HG03280 (cell line): ENCODE measurements around the gene DNAH2.

ENCODE experiments used
- ATAC-seq: cut with Tn5 transposase; IDR thresholded peaks from one replicate; pipeline ENCODE4 v1.9.1; 2021; ENCODE audit warnings: mild to moderate bottlenecking, moderate library complexity; ENCODE audit not compliant: unreplicated experiment

The DNAH2 gene

DNA sequence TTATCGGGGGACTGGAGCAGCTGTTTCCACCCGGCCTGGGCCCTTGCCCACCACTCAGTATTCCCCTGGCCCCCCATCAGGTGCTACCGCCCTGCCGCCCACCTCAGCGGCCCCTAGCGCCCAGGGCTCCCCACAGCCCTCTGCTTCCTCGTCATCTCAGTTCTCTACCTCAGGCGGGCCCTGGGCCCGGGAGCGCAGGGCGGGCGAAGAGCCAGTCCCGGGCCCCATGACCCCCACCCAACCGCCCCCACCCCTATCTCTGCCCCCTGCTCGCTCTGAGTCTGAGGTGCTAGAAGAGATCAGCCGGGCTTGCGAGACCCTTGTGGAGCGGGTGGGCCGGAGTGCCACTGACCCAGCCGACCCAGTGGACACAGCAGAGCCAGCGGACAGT is 131.2 kb downstream of the DNAH2 start:
- no peak for ATAC-seq

DNA sequence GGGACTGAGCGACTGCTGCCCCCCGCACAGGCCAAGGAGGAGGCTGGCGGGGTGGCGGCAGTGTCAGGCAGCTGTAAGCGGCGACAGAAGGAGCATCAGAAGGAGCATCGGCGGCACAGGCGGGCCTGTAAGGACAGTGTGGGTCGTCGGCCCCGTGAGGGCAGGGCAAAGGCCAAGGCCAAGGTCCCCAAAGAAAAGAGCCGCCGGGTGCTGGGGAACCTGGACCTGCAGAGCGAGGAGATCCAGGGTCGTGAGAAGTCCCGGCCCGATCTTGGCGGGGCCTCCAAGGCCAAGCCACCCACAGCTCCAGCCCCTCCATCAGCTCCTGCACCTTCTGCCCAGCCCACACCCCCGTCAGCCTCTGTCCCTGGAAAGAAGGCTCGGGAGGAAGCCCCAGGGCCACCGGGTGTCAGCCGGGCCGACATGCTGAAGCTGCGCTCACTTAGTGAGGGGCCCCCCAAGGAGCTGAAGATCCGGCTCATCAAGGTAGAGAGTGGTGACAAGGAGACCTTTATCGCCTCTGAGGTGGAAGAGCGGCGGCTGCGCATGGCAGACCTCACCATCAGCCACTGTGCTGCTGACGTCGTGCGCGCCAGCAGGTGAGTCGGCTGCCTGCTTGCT is 131.7 kb downstream of the DNAH2 start:
- ATAC-seq: no peak

DNA sequence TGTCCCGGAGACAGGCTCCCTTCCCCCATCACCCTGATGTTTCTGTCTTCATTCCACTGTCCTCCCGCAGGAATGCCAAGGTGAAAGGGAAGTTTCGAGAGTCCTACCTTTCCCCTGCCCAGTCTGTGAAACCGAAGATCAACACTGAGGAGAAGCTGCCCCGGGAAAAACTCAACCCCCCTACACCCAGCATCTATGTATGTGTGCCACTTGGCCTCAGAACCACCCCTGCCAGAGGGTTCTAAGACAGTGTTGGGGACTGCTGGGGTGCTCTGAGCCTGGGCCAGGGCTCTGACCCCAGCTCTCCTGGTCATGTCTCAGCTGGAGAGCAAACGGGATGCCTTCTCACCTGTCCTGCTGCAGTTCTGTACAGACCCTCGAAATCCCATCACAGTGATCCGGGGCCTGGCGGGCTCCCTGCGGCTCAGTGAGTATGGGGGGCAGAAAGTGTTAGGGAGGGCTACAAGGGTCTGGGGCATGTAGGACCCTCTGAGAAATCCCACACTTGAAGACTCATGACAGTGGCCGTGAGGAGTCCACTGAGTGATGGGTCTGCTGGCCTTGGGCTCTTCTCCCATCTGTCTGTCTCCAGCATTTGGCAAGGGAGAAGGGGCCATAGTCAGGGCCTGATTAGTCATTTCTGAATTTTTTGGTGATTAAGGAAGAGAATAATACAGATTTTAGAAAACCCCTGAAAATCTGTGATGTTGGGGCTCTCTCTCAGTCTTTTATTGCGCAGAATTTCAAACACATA is 132.4 kb downstream of the DNAH2 start:
- no peak for ATAC-seq

DNA sequence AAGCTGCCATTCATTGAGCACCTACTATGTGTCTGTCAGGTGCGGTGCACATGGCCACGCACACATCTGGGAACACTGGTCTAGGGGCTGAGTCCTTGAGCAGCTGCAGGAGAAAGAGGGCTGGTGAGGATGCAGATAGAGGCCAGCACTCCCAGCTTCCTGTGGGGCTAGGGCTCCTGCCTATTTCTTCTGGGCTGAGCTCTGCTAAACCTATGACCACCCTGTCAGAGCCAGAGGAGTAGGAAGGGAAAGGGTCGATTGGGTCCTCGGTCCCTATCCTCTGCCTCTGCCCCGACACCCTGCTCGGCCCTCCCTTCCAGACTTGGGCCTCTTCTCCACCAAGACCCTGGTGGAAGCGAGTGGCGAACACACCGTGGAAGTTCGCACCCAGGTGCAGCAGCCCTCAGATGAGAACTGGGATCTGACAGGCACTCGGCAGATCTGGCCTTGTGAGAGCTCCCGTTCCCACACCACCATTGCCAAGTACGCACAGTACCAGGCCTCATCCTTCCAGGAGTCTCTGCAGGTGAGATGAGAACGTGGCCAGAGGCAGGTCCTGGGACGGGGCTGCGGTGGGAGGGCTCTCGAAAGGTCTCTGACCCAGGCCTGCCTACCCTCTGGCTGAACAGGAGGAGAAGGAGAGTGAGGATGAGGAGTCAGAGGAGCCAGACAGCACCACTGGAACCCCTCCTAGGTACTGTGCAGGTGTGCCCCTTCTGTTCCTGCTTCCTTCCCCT is 133.3 kb downstream of the DNAH2 start:
- no peak for ATAC-seq

DNA sequence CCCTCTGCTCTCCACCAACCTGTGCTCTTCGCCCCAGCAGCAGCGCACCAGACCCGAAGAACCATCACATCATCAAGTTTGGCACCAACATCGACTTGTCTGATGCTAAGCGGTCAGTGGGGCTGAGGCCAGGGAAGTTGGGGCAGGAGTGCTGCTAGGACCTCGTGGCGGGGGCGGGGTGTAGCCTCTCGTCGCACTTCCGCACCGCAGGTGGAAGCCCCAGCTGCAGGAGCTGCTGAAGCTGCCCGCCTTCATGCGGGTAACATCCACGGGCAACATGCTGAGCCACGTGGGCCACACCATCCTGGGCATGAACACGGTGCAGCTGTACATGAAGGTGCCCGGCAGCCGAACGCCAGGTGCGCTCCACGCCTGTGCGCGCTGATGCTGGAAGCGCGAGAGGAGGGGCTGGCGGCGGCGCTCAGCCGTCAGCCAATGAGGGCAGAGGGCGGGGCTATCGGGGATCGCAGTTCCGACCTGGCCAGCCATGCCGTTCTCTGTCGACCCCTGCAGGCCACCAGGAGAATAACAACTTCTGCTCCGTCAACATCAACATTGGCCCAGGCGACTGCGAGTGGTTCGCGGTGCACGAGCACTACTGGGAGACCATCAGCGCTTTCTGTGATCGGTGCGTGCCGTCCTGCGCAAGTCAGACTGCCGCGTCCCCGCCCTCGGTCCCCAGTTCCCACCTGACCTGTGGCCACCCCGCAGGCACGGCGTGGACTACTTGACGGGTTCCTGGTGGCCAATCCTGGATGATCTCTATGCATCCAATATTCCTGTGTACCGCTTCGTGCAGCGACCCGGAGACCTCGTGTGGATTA is 134.1 kb downstream of the DNAH2 start:
- peak; percentile 66 for ATAC-seq

DNA sequence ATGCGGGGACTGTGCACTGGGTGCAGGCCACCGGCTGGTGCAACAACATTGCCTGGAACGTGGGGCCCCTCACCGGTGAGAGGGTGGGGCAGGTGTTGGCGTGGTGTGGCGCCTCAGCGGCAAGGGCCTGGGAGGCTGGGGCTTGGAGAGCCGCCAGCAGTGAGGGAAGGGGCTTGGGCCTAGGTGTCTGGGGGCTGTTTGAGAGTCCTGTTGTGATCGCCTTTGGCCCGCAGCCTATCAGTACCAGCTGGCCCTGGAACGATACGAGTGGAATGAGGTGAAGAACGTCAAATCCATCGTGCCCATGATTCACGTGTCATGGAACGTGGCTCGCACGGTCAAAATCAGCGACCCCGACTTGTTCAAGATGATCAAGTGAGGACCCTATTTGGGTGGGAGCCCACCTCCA is 134.7 kb downstream of the DNAH2 start:
- ATAC-seq: no peak

DNA sequence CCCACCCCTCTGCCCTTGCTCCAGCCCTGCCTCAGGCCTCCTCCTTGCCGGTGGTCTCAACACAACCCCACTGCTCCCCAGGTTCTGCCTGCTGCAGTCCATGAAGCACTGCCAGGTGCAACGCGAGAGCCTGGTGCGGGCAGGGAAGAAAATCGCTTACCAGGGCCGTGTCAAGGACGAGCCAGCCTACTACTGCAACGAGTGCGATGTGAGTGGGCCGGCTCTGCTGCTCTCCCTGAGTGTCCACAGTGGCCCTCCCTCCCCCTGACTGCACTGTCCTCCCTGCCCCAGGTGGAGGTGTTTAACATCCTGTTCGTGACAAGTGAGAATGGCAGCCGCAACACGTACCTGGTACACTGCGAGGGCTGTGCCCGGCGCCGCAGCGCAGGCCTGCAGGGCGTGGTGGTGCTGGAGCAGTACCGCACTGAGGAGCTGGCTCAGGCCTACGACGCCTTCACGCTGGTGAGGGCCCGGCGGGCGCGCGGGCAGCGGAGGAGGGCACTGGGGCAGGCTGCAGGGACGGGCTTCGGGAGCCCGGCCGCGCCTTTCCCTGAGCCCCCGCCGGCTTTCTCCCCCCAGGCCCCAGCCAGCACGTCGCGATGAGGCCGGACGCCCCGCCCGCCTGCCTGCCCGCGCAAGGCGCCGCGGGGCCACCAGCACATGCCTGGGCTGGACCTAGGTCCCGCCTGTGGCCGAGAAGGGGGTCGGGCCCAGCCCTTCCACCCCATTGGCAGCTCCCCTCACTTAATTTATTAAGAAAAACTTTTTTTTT is 135.6 kb downstream of the DNAH2 start:
- no peak for ATAC-seq

DNA sequence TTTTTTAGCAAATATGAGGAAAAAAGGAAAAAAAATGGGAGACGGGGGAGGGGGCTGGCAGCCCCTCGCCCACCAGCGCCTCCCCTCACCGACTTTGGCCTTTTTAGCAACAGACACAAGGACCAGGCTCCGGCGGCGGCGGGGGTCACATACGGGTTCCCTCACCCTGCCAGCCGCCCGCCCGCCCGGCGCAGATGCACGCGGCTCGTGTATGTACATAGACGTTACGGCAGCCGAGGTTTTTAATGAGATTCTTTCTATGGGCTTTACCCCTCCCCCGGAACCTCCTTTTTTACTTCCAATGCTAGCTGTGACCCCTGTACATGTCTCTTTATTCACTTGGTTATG is 136.1 kb downstream of the DNAH2 start:
- no peak for ATAC-seq

DNA sequence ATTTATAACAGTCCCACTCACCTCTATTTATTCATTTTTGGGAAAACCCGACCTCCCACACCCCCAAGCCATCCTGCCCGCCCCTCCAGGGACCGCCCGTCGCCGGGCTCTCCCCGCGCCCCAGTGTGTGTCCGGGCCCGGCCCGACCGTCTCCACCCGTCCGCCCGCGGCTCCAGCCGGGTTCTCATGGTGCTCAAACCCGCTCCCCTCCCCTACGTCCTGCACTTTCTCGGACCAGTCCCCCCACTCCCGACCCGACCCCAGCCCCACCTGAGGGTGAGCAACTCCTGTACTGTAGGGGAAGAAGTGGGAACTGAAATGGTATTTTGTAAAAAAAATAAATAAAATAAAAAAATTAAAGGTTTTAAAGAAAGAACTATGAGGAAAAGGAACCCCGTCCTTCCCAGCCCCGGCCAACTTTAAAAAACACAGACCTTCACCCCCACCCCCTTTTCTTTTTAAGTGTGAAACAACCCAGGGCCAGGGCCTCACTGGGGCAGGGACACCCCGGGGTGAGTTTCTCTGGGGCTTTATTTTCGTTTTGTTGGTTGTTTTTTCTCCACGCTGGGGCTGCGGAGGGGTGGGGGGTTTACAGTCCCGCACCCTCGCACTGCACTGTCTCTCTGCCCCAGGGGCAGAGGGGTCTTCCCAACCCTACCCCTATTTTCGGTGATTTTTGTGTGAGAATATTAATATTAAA is 136.7 kb downstream of the DNAH2 start:
- no peak for ATAC-seq

DNA sequence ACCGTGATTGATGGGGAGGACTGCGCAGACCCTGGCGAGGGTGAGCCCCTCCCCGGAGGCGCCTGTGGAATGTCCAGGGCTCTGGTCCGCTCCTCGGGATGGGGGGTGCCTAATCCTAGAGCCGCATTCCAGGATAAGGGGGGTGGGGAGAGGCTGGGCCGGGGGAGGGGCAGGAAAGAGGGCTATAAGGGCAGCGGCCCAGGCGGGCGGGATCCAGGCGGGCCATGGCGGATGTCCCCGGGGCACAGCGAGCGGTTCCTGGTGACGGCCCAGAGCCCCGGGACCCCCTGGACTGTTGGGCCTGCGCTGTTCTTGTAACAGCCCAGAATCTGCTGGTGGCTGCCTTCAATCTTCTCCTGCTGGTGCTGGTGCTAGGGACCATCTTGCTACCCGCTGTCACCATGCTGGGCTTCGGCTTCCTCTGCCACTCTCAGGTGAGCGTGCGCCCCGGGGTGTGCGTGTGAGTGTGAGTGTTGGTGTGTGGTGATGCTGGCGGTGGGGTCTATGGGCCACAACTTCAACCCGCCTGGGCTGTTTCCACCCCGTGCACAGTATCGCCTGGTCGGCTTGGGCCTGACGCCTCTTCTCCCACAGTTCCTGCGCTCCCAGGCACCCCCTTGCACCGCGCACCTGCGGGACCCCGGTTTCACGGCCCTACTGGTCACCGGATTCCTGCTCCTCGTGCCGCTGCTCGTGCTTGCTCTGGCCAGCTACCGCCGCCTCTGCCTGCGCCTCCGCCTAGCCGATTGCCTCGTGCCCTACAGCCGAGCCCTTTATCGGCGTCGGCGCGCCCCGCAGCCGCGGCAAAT is 137.5 kb downstream of the DNAH2 start, which contains the start of gene TMEM88:
Gene TMEM88 (plus strand): TSS at position 216 of the 809 bp plus-strand sequence. CDS start 9 bp downstream, at position 225.
- ATAC-seq: no peak

DNA sequence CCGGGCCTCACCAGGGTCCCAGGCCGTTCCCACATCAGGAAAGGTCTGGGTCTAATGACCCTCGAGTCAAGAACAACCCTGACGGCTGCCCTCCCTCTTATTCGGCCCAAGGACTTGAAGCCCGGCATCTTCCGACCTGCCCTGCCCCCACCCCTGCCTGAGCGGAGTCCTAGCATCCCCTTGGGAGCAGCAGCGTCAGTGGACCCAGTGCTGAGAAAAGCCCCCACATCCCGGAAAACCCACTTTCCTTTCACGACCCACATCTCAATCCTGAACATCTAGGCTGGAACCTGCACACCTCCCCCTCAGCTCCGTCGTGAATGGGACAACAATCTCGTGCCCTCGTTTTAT is 138.1 kb downstream of the DNAH2 start:
- ATAC-seq: no peak

DNA sequence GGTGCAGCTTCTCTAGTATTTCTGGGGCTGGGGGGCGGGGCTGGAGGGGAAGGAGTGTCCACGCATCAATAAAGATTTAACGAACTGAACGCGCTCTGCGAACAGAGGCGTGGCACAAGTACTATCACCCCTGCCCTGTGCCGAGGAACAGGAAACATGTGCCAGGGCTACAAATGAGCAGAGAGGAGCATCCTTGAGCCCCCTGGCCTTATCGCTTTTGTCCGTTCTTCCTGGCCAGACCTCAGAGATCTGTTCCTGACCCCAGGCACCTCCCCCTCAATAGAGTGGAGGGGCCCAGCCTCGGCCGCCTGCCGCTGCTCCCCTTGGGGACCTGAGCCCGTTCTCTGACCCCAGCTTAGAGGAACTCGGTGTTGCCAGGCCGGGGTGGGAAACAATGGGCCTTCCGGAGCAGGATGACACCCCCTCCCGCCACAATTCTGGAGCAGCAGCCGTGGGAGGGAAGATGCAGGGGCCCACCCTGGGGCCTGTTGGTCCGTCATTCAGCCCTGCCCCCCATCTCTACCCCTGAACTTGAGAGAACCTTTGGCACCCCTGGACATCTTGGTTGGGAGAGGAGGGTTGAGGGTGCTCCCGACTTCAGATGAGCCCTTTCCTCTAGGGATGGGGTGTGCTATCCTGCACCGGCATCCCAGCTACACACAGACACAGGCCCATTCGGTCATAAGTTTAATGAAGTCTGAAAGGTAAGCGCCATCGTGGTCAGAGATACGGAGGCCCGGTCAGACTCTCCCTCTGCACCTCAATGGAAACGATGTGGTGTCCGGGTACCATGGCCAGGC is 138.7 kb downstream of the DNAH2 start:
- no peak for ATAC-seq

DNA sequence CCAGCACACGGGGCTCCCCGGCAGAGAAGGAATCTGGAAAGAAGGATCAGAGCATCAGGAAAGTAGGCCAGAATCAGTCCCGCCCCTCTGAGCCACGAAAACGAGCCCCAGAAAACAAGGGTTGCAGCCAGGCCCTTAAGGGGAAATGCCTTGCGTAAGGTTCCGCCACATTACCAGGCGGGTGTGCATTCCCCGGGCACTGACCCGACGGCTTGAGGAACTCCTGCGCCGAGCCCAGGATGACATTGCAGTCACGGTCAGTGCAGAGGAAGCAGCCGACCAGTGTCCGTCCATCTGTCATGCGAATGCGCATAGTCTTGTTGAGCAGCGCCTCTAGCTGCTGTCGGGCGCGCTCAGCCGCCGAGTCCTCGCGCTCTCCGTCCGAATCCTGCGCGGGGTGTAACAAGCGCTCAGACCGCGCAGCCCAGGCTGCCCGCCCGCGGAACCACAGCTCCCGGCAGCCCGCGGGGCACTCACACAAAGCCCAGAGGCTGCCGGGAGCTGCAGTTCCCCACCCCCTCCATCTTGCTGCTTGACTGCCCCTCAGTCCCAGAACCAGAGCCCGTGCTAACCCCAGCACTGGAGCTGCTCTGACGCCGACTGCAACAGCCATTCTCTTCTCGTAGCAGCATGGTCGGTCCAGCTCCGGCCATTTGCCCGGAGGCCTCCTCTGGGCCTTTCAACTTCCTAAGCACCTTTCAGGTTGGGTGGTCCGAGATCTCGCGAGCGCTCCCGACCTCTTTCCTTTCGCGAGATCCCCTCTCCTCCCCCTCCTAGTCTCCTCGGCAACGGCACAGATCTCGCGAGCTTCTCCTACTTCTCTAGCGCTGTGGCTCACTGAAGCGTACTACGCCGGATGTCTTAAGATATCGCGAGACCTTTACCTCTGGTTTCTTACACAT is 139.5 kb downstream of the DNAH2 start, which contains the start of gene NAA38:
Gene NAA38 (minus strand): TSS at position 749 of the 902 bp plus-strand sequence. CDS start 96 bp downstream, at position 653.
- ATAC-seq: peak; percentile 73

DNA sequence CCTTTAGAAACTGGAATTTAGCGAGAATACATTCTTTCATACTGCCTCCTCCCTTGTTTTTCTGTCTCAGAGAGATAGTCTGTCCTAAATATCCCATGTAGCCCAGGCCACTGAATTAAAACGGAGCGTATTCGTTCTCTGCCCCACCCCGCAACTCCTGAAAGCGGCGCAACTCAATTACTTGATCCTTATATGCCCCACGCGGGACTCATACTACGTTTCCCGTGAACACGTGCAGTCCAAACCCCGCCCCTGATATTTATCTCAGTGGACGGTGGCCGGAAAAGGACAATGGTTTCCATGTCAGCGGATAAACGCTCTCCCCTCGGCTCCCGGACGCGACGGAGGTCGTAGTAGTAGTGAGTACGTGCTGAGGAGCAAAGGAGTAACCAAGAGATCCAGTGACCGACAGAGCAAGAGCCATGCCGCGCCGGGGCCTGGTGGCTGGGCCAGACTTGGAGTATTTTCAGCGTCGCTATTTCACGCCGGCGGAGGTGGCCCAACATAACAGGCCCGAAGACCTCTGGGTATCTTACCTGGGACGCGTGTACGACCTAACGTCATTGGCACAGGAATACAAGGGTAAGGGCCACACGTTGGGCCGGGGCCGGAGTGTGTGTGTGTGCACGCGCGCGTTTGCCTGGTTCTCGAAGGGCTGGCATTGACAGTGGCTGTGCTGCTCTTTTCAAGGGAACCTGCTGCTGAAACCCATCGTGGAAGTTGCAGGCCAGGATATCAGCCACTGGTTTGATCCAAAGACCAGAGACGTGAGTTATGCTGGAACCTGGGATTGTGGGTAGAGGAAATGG is 140.4 kb downstream of the DNAH2 start, which contains the start of gene CYB5D1:
Gene CYB5D1 (plus strand): TSS at position 291 of the 809 bp plus-strand sequence. CDS start 132 bp downstream, at position 423.
- ATAC-seq: peak; percentile 34

DNA sequence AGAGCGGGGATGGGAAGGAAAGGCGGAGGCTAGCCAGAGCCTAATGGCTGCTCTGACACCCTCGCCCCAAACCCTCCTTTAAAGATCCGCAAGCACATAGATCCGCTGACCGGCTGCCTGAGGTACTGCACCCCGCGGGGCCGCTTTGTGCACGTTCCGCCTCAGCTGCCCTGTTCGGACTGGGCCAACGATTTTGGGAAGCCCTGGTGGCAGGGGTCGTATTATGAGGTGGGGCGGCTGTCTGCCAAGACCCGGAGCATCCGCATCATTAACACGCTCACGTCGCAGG is 140.9 kb downstream of the DNAH2 start:
- no peak for ATAC-seq

DNA sequence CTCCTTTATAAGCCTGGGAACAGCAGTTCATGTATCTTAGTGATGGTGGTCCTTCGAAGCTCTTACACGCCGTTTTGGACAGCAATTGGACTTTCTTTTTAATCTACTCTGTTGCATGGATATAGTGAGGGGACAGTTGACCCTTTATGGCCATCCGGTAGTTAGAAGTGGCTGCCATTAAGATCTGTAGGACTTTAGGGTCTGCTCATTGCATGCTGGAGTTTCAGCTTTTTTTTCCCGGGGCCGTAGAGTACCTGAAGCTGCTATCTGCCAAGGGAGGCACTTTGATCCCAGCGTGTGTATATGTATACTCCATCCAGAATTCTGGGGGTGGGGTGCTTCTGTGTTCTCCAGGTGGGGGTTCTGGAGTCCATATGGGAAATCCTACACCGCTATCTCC is 141.5 kb downstream of the DNAH2 start:
- ATAC-seq: no peak
